Endothelial cell (in vitro differentiated cells): ENCODE data around the gene UBASH3A. TPM values are rescaled to one million over a fixed set of nuclear protein-coding genes. Genes with fewer than 3 reads are reported as not detected.

Source experiments
- DNase-seq: peaks from one replicate; pipeline ENCODE4 v3.0.0; 2021; ENCODE audit warnings: low spot score
- H3K27ac Mint-ChIP-seq: one replicate; pipeline ENCODE4 v1.8.0; 2021; ENCODE audit warnings: mixed read lengths, inconsistent platforms; ENCODE audit not compliant: unreplicated experiment
- H3K27me3 Mint-ChIP-seq: one replicate; pipeline ENCODE4 v1.8.0; 2021; ENCODE audit warnings: mild to moderate bottlenecking, moderate library complexity, mixed read lengths, inconsistent platforms; ENCODE audit not compliant: unreplicated experiment
- H3K36me3 Mint-ChIP-seq: one replicate; pipeline ENCODE4 v1.8.0; 2021; ENCODE audit warnings: mild to moderate bottlenecking, low read depth, mixed read lengths, inconsistent platforms; ENCODE audit not compliant: unreplicated experiment
- H3K4me1 Mint-ChIP-seq: one replicate; pipeline ENCODE4 v1.8.0; 2021; ENCODE audit warnings: mild to moderate bottlenecking, mixed read lengths, inconsistent platforms; ENCODE audit not compliant: unreplicated experiment
- H3K4me3 Mint-ChIP-seq: one replicate; pipeline ENCODE4 v1.8.0; 2021; ENCODE audit warnings: mild to moderate bottlenecking, mixed read lengths, inconsistent platforms; ENCODE audit not compliant: unreplicated experiment
- H3K9me3 Mint-ChIP-seq: one replicate; pipeline ENCODE4 v1.8.0; 2021; ENCODE audit warnings: mixed read lengths, inconsistent platforms; ENCODE audit not compliant: unreplicated experiment
- CTCF ChIP-seq: fragments of 200-600 bp; sonication (generic); IDR thresholded peaks from one replicate; pipeline ENCODE4 v1.5.0; 2021; ENCODE audit warnings: antibody characterized with exemption; ENCODE audit not compliant: unreplicated experiment
- total RNA-seq: library from RNA; stranded (reverse); fragmentation: NEBNext Ultra II Directional; extraction: Animal tissue kit (Norgen Biotek cat#: 25700); gene quantifications from one replicate; pipeline ENCODE4 v1.2.1, GENCODE V29; 2021; ENCODE audit not compliant: unreplicated experiment

Gene UBASH3A
- total RNA-seq, 1 donor from 2014 or later, result not detected

DNA sequence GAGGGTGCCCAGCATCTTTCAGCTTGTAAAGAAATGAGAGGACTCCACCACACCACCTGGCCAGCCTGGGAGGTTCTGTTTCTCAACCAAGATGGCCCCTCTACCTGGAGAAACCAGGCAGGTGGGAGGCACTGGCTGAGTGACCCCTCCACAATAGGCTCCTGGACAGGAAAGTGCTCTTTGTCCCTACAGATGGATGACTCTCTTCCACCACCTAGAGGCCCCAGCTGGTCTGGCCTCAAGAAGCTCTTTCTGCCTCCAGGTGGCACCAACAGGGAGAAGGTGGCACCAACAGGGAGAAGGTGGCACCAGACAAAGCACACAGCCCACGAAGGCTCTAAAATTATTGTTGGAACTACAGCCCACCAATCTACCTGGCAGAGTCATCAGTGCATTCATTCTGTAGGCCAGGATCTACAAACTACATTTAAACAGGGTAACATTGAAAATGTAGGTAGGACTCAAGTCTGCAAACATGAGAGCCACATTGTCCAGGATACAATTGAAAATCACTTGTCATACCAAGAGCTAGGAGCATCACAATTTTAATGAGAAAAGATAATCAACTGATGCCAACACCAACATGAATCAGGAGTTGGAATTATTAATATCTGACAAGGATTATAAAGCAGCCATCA, 22.2 kb upstream of the UBASH3A start:
- Mint-ChIP-seq H3K27ac (no peak overlapping the region), H3K4me1 (no peaks in the 10 kb centered on the region), H3K36me3 (peaks cover 3% of the 10 kb centered on the region), H3K9me3 (no peaks in the 10 kb centered on the region), H3K4me3 (no peak overlapping the region), H3K27me3 (peaks cover 6% of the 10 kb centered on the region)
- DNase-seq, result peak; percentile 17
- peak; percentile 30 for TF ChIP-seq CTCF

GRCh38 chr21:42382915-42383314, 20.8 kb upstream of the UBASH3A start:
- Mint-ChIP-seq H3K4me1 (no peaks in the 10 kb centered on the region), H3K27me3 (peaks cover 2% of the 10 kb centered on the region), H3K36me3 (peaks cover 7% of the 10 kb centered on the region), H3K27ac (no peak overlapping the region), H3K4me3 (no peak overlapping the region), H3K9me3 (no peaks in the 10 kb centered on the region)
- DNase-seq, result no peak
- TF ChIP-seq CTCF, result no peak

DNA sequence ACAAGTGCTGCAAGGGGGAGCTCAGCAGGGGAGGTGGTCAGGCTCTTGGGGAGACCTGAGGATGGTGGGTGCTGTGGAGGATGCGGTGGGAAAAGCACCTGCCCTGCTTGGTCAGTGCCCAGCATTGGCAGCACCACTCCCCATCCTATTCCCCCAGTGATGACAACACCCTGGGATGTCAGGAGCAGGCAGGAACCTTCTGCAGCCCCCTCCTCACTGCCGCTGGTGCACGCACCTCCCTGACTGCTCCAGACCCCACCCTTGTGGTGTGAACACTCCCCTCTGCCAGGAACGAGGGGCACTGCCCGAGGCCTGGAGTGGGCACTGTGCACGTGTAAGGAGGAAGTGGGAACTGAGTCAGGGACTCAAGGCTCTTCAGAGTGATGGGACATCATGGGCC, 20.4 kb upstream of the UBASH3A start:
- no peaks in the 10 kb centered on the region for H3K4me1 Mint-ChIP-seq
- no peak for TF ChIP-seq CTCF

DNA sequence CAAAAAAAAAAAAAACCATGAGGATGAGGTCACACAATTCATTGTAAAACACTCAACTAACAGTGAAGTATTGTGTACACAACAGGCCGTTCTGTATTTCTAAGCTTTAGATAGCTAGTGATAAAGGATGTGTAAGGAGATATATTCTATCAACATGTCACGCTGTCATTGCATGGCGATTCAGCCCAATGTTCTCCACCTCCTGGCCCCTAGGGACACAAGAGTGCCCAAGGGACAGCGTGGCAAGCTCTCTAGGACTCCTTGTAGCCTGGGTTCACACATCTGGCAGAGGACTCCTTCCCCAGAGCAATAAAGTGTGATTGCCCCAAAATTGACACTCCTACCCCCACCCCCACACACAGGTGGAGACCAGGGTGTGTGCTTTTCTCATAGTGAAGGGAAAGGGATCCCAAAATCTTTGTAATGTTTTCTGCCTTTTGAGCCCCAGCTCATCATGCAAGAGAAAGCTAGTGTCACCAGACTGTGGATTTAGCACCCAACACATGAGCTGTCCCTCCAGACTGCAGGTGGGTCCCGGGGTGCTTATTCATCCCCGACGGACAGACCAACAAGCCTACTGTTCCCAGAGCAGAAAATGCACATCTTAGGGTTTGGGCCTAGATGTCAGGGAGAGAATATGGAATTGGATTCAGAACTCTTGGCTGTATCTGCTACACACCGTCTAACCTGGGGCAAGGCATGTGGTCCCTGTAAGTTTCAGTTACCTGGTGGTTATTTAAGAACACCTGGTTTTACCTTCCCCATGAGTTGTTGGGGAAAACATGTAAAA, 19.4 kb upstream of the UBASH3A start:
- no peak for TF ChIP-seq CTCF
- no peaks in the 10 kb centered on the region for H3K4me1 Mint-ChIP-seq

More for the DNA sequence above, 20.4 kb upstream of the UBASH3A start:
- Mint-ChIP-seq H3K27me3 (peaks cover 2% of the 10 kb centered on the region), H3K4me3 (no peak overlapping the region), H3K36me3 (peaks cover 7% of the 10 kb centered on the region), H3K9me3 (no peaks in the 10 kb centered on the region), H3K27ac (no peak overlapping the region)
- DNase-seq, result no peak

GRCh38 chr21:42384989-42385388, 18.7 kb upstream of the UBASH3A start:
- no peak for DNase-seq
- H3K27me3 Mint-ChIP-seq, result peaks cover 5% of the 10 kb centered on the region
- no peak for TF ChIP-seq CTCF
- H3K9me3 Mint-ChIP-seq, result no peaks in the 10 kb centered on the region
- peaks cover 7% of the 10 kb centered on the region for H3K36me3 Mint-ChIP-seq
- no peak overlapping the region for H3K4me3 Mint-ChIP-seq
- no peaks in the 10 kb centered on the region for H3K4me1 Mint-ChIP-seq
- H3K27ac Mint-ChIP-seq, result no peak overlapping the region

More for the DNA sequence above, 19.4 kb upstream of the UBASH3A start:
- peaks cover 3% of the 10 kb centered on the region for H3K27me3 Mint-ChIP-seq
- no peak overlapping the region for H3K27ac Mint-ChIP-seq
- H3K36me3 Mint-ChIP-seq, result peaks cover 7% of the 10 kb centered on the region
- H3K4me3 Mint-ChIP-seq, result no peak overlapping the region
- no peak for DNase-seq
- H3K9me3 Mint-ChIP-seq, result no peaks in the 10 kb centered on the region
